Bone marrow (tissue), 2 donors: ENCODE measurements around the gene LNX2.

Experiments
- DNase-seq, 2 donors: peaks; one replicate each; lab custom pipeline; 2025; lab: John Stamatoyannopoulos, UW

LNX2 gene

GRCh38 chr13:27620377-27621115, at the start of gene LNX2:
Gene LNX2, minus strand, starts transcription at chr13:27620529. Its CDS starts 38,826 bp downstream, at chr13:27581703.
- DNase-seq, result peak; percentile 89 to 93

- no peak for DNase-seq
Measured at GRCh38 chr13:27667946-27668345, 47.6 kb upstream of the LNX2 start.

GRCh38 chr13:27666951-27667350, 46.6 kb upstream of the LNX2 start:
- no peak for DNase-seq

- DNase-seq, result no peak
Measured at GRCh38 chr13:27665761-27666160, 45.4 kb upstream of the LNX2 start.

- no peak for DNase-seq
Measured at GRCh38 chr13:27665333-27665732, 45.0 kb upstream of the LNX2 start.

- no peak for DNase-seq
Measured at GRCh38 chr13:27663947-27664346, 43.6 kb upstream of the LNX2 start.

GRCh38 chr13:27662738-27663470, 42.6 kb upstream of the LNX2 start:
- no peak for DNase-seq

- DNase-seq, result no peak
Measured at GRCh38 chr13:27661017-27661416, 40.7 kb upstream of the LNX2 start.

DNA sequence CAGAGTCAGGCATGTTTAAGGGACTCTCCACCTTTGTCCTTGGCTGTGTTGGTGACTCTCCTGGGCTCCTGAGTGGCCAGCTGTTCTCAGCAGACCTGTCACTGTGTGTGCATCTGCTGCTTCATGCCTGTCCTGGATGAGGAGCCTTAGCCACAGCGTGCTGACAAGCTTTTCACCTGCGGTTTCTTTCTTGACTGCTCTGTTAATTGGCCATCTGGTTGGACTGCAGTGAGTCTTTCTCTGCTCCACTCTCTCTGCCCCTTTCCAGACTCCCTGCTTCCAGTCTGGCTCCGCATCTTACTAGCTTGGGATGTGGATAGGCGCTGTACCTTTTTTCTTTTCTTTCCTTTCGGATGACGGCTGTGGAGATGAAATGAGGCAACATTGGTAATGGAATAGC, 40.2 kb upstream of the LNX2 start:
- DNase-seq, result no peak

DNA sequence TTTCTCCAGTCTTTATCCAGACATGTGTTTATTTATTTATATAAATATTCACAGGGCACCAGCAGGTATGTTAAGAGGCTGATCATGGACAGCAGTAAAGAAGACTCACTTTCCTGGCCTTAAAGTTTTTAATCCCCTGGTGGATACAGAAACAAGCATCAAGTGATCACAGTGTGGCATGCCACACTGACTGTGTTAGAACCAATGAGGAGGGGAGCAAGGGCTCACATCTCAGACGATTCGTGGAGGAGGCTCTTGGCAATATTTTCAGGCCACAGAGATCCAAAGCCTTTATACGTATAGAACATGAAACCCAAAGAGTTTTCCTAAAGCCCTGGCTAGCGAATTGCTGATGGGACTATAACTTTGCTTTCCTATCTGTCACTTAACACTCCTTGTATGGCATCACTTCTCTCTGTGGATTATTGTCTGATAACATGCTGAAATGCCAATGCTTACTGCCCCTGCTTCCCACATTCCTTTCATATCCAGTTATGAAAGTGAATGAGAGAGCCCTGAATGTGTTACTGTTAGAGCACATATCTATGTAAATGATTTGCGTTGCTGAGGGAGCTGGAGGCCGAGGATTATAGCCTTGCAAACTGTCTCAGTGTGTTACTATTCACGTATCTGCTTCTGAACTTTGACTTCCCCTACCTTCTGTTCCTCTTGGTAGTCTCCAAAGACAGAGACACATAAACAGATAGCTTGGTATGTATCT, 39.0 kb upstream of the LNX2 start:
- no peak for DNase-seq

DNA sequence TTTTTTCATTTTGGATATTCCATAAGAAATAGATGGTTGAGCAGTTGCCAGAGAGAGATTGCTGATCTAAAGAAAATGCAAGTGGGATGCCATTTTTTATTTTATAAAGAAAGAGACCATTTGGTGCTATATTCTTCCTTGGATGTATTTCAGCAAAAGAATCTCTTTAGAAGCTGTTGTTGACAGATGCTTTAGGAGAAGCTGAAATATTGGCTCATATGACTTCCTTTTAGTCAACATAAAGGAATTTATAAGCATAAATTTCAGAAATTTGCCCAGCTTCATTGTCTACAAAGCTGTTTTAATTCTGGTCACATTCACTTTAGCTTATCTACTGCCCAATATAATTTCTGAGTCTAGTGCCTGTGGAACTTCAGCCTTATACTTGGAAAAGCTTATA, 38.2 kb upstream of the LNX2 start:
- DNase-seq, result no peak

DNA sequence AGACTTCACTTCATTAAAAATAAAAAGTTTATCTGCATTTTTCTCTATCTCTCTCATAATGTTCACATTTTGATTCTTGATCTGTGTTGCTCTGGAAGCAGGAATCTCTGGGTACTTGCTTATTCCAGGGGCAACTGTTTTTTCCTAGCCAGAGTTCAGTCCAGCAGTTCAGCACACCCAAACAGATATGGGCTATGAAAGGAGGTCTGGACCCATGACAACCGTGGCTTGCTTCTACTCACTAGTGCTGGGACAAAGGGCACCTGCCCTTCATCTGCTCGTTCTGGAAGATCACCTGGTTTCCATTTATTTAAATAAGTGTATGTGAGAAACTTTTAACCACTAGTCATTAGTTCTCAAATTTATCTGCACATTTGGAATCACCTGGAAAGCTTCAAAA, 37.4 kb upstream of the LNX2 start:
- no peak for DNase-seq

- no peak for DNase-seq
Measured at GRCh38 chr13:27654816-27655215, 34.5 kb upstream of the LNX2 start.

- no peak for DNase-seq
Measured at GRCh38 chr13:27654059-27654458, 33.7 kb upstream of the LNX2 start.

DNA sequence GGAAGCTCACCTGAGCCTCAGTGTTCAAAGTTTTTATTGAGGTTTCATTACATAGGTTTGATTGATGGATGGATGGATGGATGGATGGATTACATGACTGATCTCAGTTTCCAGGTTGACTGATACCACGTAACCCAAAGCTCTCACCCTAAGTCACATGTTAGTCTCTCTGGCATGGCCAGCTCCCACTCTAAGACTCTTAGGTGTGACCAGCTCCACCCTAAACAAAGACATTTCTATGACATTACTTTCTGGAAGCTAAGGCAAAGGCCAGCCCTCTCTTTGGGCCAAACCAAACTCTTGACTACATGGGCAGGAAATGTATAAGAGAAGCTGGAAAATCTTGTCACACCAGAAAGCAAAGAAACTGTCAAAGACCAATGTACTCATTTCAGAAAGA, 30.0 kb upstream of the LNX2 start:
- DNase-seq, result no peak

DNA sequence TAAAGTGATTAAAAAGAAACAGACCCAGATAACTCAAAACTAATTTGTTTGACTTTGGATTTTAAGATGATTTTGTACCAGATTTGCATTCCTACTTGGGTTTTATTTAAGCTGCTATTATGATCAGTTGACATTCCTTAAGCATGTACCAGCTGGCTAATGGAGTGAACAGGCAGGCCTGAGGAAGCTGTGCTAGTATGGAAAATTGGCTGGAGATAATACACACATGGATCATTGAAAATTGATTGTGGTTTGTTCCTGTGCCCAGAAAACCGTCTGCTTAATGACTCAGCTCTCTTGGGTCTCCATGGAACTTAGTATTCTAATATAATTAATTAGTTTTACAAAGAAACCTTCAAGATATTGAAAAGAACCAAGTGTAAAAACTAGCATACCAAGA, 24.0 kb upstream of the LNX2 start:
- no peak for DNase-seq

DNA sequence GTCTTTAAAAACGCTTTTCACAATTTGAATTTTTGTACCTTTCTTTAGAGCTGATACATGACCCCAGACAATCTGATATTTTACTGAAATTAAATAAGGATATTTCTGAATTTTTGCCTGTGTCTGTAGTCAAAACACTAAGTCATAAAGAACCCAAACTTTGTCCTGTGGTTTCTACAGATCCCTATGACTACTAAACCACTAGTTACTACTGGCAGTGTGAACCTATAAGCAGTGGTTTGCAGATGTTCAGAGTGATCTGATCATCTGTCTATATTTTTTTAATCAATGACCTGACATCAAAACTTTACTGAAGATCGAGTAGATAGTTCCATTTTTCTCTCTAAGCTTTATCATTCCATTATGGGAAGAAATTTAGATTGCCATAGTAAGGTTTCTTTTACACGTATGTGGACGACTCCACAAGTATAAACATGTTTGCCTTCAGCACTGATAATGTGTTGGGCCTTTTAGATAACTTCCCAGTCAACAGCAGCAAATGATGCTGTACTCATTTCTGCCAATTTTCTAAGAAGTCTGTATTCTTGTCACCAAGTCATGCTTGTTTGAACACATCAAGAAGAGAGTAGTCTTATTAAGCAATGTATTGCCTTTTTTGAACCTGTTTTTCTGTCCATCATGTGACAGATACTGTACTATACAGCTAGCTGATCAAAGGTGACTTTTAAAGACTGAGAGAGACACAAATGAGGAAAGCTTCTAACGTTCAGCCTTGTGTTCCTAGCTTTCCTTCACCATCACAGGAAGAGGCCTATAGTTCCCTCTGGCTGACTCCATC, 23.2 kb upstream of the LNX2 start:
- no peak for DNase-seq

GRCh38 chr13:27641711-27642502, 21.6 kb upstream of the LNX2 start:
- no peak for DNase-seq

DNA sequence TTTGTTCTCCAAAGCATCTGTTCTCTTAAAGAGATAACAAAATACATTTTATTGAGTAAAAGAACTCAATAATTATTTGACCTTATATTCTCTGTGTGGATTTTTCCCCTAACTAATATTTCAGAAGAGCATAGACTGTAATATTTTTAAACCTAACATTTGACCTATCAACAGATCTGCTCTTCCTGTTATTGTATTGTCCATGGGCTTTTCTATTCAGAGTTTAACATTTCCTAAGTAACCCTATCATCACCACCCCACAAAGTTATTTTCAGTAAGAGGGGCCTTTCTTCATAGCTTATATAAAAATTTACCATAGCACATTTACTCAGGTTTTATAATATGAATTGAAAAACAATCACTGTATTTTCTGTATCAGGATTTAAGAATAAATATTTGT, 18.9 kb upstream of the LNX2 start:
- no peak for DNase-seq

- DNase-seq, result no peak
Measured at GRCh38 chr13:27638521-27638920, 18.2 kb upstream of the LNX2 start.

DNA sequence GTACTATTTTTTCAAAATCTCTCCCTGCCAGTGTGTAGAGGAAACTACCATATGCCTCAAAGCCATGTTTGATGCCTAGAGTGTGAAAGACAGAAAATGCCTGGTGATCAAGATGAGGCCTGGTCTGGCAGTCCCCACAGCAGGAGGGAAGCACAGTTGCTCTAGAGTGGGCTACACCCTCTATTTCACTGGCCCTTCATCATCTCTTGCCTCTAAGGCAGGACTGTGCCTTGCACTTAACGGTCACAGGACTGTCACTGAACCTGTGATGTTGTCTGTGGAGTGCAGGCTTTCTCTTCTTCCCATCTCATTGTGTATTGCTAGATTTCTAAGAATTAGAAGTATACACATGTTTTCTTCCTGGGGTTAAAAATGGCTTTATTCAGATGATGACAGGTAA, 17.7 kb upstream of the LNX2 start:
- no peak for DNase-seq

GRCh38 chr13:27637289-27637626, 16.9 kb upstream of the LNX2 start:
- no peak for DNase-seq
